DMS53 (cell line): ENCODE results near the gene MAP3K9.
"Not testable (repeated sequence)": the region's sequence is repeated elsewhere in the genome, so short reads cannot be mapped to it uniquely, and the experiment has no call there.

Experiments used
- DNase-seq: peaks from one replicate; lab custom pipeline; 2025; lab: John Stamatoyannopoulos, UW

MAP3K9 gene

GRCh38 chr14:70724110-70724509, 85.2 kb downstream of the MAP3K9 start:
- DNase-seq, result no peak

- DNase-seq, result no peak
These were observed 86.0 kb downstream of the MAP3K9 start for GRCh38 chr14:70723276-70723675.

GRCh38 chr14:70722418-70722817, 86.9 kb downstream of the MAP3K9 start:
- DNase-seq, result no peak

- DNase-seq, result no peak
These were observed 87.8 kb downstream of the MAP3K9 start for GRCh38 chr14:70721542-70721941.

- no peak for DNase-seq
These were observed 90.8 kb downstream of the MAP3K9 start for GRCh38 chr14:70718383-70719118.

- no peak for DNase-seq
These were observed 92.4 kb downstream of the MAP3K9 start for GRCh38 chr14:70716958-70717357.

GRCh38 chr14:70716483-70716882, 92.8 kb downstream of the MAP3K9 start:
- no peak for DNase-seq

- peak; percentile 77 for DNase-seq
These were observed 95.2 kb downstream of the MAP3K9 start for GRCh38 chr14:70714055-70714550.

- no peak for DNase-seq
These were observed 95.8 kb downstream of the MAP3K9 start for GRCh38 chr14:70713511-70713916.

- no peak for DNase-seq
These were observed 96.2 kb downstream of the MAP3K9 start for GRCh38 chr14:70713096-70713495.

GRCh38 chr14:70711451-70711850, 97.9 kb downstream of the MAP3K9 start:
- no peak for DNase-seq

GRCh38 chr14:70709726-70710382, 99.5 kb downstream of the MAP3K9 start:
- peak; percentile 88 for DNase-seq

- DNase-seq, result peak; percentile 45
These were observed 100.4 kb downstream of the MAP3K9 start for GRCh38 chr14:70708717-70709570.

GRCh38 chr14:70707138-70708038, 101.9 kb downstream of the MAP3K9 start:
- peak; percentile 78 for DNase-seq

- DNase-seq, result no peak
These were observed 103.1 kb downstream of the MAP3K9 start for GRCh38 chr14:70706177-70706576.

GRCh38 chr14:70704960-70705359, 104.4 kb downstream of the MAP3K9 start:
- DNase-seq, result no peak

- not testable (repeated sequence) for DNase-seq
These were observed 105.6 kb downstream of the MAP3K9 start for GRCh38 chr14:70703621-70704168.

GRCh38 chr14:70702161-70702560, 107.2 kb downstream of the MAP3K9 start:
- DNase-seq, result no peak

GRCh38 chr14:70701610-70702009, 107.7 kb downstream of the MAP3K9 start:
- DNase-seq, result peak; percentile 3

- DNase-seq, result no peak
These were observed 108.2 kb downstream of the MAP3K9 start for GRCh38 chr14:70700955-70701585.

GRCh38 chr14:70699646-70700045, 109.7 kb downstream of the MAP3K9 start:
- DNase-seq, result no peak
